GM12874 (cell line): ENCODE measurements around the gene RNF187.

Source experiments
- TF ChIP-seq, protein P1 (sequence below): IDR thresholded peaks from 2 replicates; pipeline ENCODE4 v1.5.1; 2011; ENCODE audit warnings: low read depth, mild to moderate bottlenecking, control low read depth, low read length, moderate library complexity; ENCODE audit not compliant: insufficient read depth

Gene RNF187

DNA sequence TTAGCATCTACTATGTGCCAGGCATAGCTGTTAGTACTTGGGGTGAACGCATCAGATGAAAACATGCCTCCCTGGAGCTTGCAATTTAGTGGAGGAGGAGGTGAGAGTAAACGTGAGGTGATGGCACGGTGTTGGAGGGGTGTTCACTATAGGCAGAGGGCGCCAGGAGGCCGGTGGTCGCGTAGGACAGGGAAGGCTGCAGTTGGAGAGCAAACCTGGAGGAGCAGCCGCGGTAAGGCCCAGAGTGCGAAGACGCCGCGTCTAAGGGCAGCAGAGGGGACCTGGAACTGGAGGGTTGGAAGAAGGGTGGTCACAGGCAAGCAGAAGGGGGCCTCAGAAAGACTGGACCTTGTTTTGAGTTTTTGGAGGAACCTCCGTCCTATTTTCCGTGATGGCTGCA, 40.3 kb upstream of the RNF187 start:
- TF ChIP-seq, protein P1, sequence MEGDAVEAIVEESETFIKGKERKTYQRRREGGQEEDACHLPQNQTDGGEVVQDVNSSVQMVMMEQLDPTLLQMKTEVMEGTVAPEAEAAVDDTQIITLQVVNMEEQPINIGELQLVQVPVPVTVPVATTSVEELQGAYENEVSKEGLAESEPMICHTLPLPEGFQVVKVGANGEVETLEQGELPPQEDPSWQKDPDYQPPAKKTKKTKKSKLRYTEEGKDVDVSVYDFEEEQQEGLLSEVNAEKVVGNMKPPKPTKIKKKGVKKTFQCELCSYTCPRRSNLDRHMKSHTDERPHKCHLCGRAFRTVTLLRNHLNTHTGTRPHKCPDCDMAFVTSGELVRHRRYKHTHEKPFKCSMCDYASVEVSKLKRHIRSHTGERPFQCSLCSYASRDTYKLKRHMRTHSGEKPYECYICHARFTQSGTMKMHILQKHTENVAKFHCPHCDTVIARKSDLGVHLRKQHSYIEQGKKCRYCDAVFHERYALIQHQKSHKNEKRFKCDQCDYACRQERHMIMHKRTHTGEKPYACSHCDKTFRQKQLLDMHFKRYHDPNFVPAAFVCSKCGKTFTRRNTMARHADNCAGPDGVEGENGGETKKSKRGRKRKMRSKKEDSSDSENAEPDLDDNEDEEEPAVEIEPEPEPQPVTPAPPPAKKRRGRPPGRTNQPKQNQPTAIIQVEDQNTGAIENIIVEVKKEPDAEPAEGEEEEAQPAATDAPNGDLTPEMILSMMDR = no peak

DNA sequence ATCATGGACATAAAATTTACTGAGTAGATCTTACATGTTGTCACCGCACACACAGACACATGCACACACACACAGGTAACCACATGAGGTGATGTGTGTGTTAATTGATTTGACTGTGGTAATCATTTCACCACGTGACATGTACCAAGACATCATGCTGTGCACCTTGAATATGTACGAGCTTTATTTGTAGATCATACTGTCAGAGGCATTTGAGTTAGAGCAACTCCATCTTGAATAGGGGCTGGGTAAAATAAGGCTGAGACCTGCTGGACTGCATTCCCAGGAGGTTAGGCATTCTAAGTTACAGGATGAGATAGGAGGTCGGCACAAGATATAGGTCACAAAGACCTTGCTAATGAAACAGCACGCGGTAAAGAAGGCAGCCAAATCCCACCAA, 38.8 kb upstream of the RNF187 start:
- TF ChIP-seq, protein P1 = no peak

DNA sequence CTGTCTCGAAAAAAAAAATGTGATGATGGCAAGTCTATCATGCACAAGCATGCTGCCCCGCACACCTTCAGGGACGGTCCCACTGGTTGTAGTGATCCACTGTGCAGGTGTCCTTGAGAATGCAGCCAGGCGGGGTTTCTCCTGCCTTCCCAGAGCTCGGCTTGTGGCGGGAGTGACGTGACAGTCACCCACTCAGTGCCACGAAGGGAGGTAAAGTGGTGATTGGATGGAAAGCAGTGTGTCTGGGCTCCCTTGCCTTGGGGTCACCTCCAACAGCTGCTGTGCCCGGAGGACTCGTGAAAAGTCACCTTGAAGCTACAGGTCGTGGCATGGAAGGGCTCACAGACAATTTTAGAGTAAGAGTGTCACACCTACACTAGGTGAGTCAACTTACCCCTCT, 37.0 kb upstream of the RNF187 start:
- TF ChIP-seq, protein P1 = no peak

DNA sequence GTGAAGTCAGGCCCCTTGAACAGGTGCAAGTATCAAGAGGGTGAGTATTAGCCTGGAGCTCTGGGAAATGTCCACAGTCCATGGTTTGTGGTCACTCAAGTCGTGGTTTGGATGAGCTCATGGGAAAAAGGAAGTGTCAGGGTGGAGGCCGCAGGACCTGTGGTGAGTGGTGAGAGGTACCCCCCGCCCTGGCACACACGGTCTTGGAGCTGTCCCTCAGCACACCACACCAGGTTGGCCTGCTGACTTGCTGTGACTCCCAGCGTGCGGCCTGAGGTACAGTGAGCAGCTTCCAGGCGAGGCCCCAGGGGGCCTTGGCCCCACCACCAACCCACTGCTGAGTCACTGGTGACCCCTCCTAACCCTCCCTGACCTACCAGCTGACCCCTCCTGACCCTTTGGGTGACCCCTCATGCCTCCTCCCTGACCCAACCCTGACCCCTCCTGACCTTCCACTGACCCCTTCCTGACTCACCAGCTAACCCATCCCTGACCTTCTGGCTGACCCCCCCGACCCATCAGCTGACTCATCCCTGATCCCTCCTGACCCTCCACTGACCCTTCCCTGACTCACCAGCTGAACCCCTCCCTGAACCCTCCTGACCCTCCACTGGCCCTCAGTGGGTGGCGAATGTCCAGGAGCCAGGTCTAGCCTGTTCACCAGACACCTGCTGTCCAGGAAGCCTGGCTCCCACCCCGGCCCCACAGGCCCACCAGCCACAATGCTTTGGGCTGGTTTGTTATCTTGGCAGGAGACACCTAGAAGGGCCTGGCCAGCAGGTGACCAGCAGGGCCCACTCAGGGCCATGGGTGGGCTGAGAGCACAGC, 34.8 kb upstream of the RNF187 start:
- TF ChIP-seq, protein P1 = no peak

DNA sequence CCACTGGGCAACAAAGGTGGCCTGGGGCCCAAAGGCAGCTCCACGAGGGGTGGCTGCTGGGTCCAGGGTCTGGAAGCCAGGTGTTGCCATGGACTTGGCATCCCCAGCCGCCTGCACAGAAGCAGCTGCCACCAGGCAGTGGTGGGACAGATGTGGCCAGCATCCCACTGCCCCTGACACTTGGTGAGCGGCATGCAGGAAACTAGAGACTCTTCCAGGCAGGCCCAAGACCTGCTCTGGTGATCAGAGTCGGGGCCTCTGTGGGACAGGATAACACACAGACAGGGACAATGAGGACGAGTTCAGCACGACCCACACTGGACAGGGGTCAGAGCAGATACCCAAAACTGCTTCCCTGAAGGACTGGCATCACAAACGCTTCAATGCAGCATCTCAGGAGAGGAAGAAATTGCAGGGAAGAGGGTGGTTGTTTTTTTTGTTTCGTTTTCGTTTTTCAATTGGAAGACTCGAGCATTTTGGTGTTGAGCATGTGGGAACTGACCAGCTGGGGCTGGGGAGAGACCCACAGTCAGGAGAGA, 34.1 kb upstream of the RNF187 start:
- TF ChIP-seq, protein P1 = no peak

DNA sequence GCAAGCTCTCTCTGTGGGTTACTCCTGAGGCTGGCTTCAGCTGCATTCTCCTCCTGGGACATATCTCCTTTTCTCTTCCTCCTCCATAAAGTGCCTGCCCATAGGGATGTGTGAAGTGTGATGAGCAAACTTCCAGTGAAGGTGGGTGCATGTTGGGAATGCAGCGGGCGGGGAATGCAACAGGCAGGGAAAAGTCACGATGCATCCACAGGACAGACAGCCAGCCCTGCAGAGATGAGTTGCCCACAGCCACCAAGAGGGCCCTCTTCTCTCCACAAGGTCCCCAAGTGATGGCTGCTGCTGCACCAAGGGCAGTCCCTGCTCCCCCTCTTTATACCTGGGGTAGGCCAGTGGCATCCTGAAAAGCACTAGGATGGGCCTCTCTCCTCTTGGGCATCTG, 33.6 kb upstream of the RNF187 start:
- TF ChIP-seq, protein P1 = no peak

DNA sequence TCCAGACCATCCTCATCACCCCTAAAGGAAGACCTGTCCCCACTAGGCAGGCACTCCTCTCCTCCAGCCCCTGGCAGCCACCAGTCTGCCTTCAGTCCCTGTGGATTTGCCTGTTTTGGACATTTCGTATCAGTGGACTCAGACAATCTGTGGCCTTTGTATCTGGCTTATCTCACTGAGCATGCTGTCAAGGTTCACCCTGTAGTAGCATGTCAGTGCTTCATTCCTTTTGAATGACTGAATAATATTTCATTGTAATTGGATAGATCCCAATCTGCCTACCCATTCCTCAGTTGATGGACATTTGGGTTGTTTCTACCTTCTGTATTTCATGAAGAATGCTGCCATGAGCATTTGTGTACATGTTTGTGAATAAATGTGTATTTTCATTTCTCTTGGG, 32.9 kb upstream of the RNF187 start:
- TF ChIP-seq, protein P1 = no peak
